ENCODE measurements around the gene NDNF.
A peak's percentile ranks its signal among the peaks of the same experiment; 100 is the strongest.

Gene NDNF

GRCh38 chr4:121072224-121073003, at the start of gene NDNF:
NDNF (minus strand) TSS chr4:121072535; CDS start chr4:121045837, 26,698 bp downstream.
- DNase-seq: peak; percentile 89

- DNase-seq: no peak
Observed at GRCh38 chr4:121119715-121120114, 47.4 kb upstream of the NDNF start.

GRCh38 chr4:121118344-121118743, 46.0 kb upstream of the NDNF start:
- DNase-seq: no peak

GRCh38 chr4:121114756-121115155, 42.4 kb upstream of the NDNF start:
- DNase-seq: no peak

- DNase-seq: no peak
Observed at GRCh38 chr4:121112530-121112929, 40.2 kb upstream of the NDNF start.

GRCh38 chr4:121108557-121108956, 36.2 kb upstream of the NDNF start:
- DNase-seq: no peak

GRCh38 chr4:121107507-121107906, 35.2 kb upstream of the NDNF start:
- no peak for DNase-seq

GRCh38 chr4:121100093-121100775, 27.9 kb upstream of the NDNF start:
- no peak for DNase-seq

- no peak for DNase-seq
Observed at GRCh38 chr4:121098266-121098665, 25.9 kb upstream of the NDNF start.

- no peak for DNase-seq
Observed at GRCh38 chr4:121096629-121097028, 24.3 kb upstream of the NDNF start.

- no peak for DNase-seq
Observed at GRCh38 chr4:121096191-121096590, 23.9 kb upstream of the NDNF start.

GRCh38 chr4:121094297-121094966, 22.1 kb upstream of the NDNF start:
- no peak for DNase-seq

- DNase-seq: no peak
Observed at GRCh38 chr4:121093261-121093660, 20.9 kb upstream of the NDNF start.

- no peak for DNase-seq
Observed at GRCh38 chr4:121091941-121092340, 19.6 kb upstream of the NDNF start.

- DNase-seq: no peak
Observed at GRCh38 chr4:121088867-121089266, 16.5 kb upstream of the NDNF start.

- no peak for DNase-seq
Observed at GRCh38 chr4:121079376-121079775, 7.0 kb upstream of the NDNF start.

- DNase-seq: no peak
Observed at GRCh38 chr4:121077496-121077895, 5.2 kb upstream of the NDNF start.

GRCh38 chr4:121076416-121076815, 4.1 kb upstream of the NDNF start:
- DNase-seq: no peak

- no peak for DNase-seq
Observed at GRCh38 chr4:121073672-121074381, 1.5 kb upstream of the NDNF start.

GRCh38 chr4:121073004-121073435, 685 bp upstream of the NDNF start:
- DNase-seq: peak; percentile 70

- peak; percentile 37 for DNase-seq
Observed at GRCh38 chr4:121071640-121072223, 603 bp downstream of the NDNF start.
